Spleen (tissue), 11 donors: Measurements from ENCODE around the gene CTXND1. TPM values are rescaled to one million over a fixed set of nuclear protein-coding genes. Genes with fewer than 3 reads are reported as not detected.

Source experiments
- DNase-seq: peaks from one replicate; pipeline ENCODE4 v3.0.0-alpha.2; 2020
- H3K27ac ChIP-seq, 8 donors: fragments of 200-600 bp; sonication (generic) in 7 of 8; 1 replicate in 4 of 8; 2 replicates in 4 of 8; pipeline versions ENCODE4 v1.5.0 to v1.8.0; 2016 to 2021; ENCODE audit warnings: inconsistent platforms in 4 of 8, mild to moderate bottlenecking in 4 of 8, moderate library complexity in 1 of 8
- H3K27me3 ChIP-seq, 7 donors: fragments of 200-600 bp; sonication (generic) in 6 of 7; replicated peaks in 1 of 7; 1 replicate in 4 of 7; 2 replicates in 3 of 7; pipeline versions ENCODE4 v1.5.0 to v1.8.0; 2016 to 2021; ENCODE audit warnings: inconsistent platforms in 3 of 7, mild to moderate bottlenecking in 1 of 7
- H3K36me3 ChIP-seq, 6 donors: fragments of 200-600 bp; sonication (generic) in 5 of 6; 1 replicate in 4 of 6; 2 replicates in 2 of 6; pipeline versions ENCODE4 v1.5.0 to v1.8.0; 2016 to 2021; ENCODE audit warnings: inconsistent platforms in 2 of 6
- H3K4me1 ChIP-seq, 6 donors: fragments of 200-600 bp; sonication (generic) in 5 of 6; 1 replicate in 3 of 6; 2 replicates in 3 of 6; pipeline versions ENCODE4 v1.5.0 to v1.8.0; 2016 to 2021; ENCODE audit warnings: inconsistent platforms in 3 of 6
- H3K4me3 ChIP-seq, 8 donors: fragments of 200-600 bp; sonication (generic) in 7 of 8; 1 replicate in 4 of 8; 2 replicates in 4 of 8; pipeline versions ENCODE4 v1.5.0 to v1.8.0; 2016 to 2021; ENCODE audit warnings: inconsistent platforms in 4 of 8, mild to moderate bottlenecking in 4 of 8, moderate library complexity in 2 of 8
- H3K9me3 ChIP-seq, 8 donors: fragments of 200-600 bp; sonication (generic) in 7 of 8; 1 replicate in 4 of 8; 2 replicates in 4 of 8; pipeline versions ENCODE4 v1.5.0 to v1.8.0; 2016 to 2021; ENCODE audit warnings: inconsistent platforms in 4 of 8
- POLR2A ChIP-seq, 3 donors: fragments of 450-650 bp; IDR thresholded peaks; one replicate each; pipeline ENCODE4 v1.5.1; 2017; ENCODE audit warnings: antibody characterized with exemption in 3 of 3, mild to moderate bottlenecking in 1 of 3
- POLR2AphosphoS5 ChIP-seq, 3 donors: sonication (generic); formaldehyde crosslinking; IDR thresholded peaks; one replicate each; pipeline ENCODE4 v1.5.1; 2017; ENCODE audit warnings: antibody characterized with exemption in 3 of 3
- WGBS, 5 donors: extraction: QIAGEN DNeasy Blood & Tissue Kit in 3 of 5; methylation state at CpG; one replicate each; pipeline versions ENCODE4 v1.1.5 to v1.1.7; 2013 to 2018; 5-methylcytosine and 5-hydroxymethylcytosine counted together
- intact Hi-C: fragments of 100-400 bp; cut with DNase I; formaldehyde crosslinking; loops from one replicate; pipeline ENCODE4 v1.15.0; 2023; ENCODE audit warnings: low total_unique reads
- polyA plus RNA-seq, 3 donors: library from polyadenylated mRNA; stranded (reverse); fragments of 200-250 nt; gene quantifications; one replicate each; pipeline ENCODE4 v1.2.1, GENCODE V29; 2013
- total RNA-seq, 7 donors: library from RNA; depleted of rRNA in 3 of 7; stranded (reverse); fragments of >200 nt in 3 of 7; fragmentation: NEBNext Ultra II Directional in 4 of 7; extraction: Animal tissue kit (Norgen Biotek cat#: 25700) in 4 of 7; gene quantifications; one replicate each; pipeline versions ENCODE4 v1.1.0 to v1.2.1, GENCODE V29; 2016 to 2021
- TF ChIP-seq, protein P1 (sequence below), 11 experiments: fragments of 200-600 bp in 7 of 11; fragments of 450-650 bp in 4 of 11; sonication (generic) in 4 of 11; IDR thresholded peaks in 8 of 11; conservative IDR thresholded peaks in 3 of 11; 1 replicate in 7 of 11; 2 replicates in 4 of 11; pipeline versions ENCODE4 v1.4.0 to v1.8.0; 2016 to 2021; ENCODE audit warnings: antibody characterized with exemption in 11 of 11, inconsistent platforms in 4 of 11, mild to moderate bottlenecking in 1 of 11
- donor health status: healthy with polysubstance abuse.
- donor health status: DM: no; HTN: no; CAD: no; lungs with moderate emphysema.
- donor health status: DM: no; HTN: no; CAD: no.
- donor health status: Bipolar disorder and iron deficiency.
- donor health status: healthy.
- donor health status: DM: no; HTN: no; CAD: no.
- donor health status: DM: yes; HTN: yes; CAD: no.

CTXND1 gene
- total and polyA plus RNA-seq, 10 donors = 0.20 to 5.2 (median 1.4) TPM

- H3K4me1 ChIP-seq = no peaks in the 10 kb centered on the region
- no peak overlapping the region for H3K27ac ChIP-seq
- no peaks in the 10 kb centered on the region for H3K27me3 ChIP-seq
- intact Hi-C loops = no loop called here
- H3K4me3 ChIP-seq = no peak overlapping the region
- no peak for DNase-seq
- TF ChIP-seq POLR2AphosphoS5 (IDR thresholded peaks at IDR 0.05) (no peak), POLR2A (IDR thresholded peaks at IDR 0.05) (no peak)
- TF ChIP-seq, protein P1, sequence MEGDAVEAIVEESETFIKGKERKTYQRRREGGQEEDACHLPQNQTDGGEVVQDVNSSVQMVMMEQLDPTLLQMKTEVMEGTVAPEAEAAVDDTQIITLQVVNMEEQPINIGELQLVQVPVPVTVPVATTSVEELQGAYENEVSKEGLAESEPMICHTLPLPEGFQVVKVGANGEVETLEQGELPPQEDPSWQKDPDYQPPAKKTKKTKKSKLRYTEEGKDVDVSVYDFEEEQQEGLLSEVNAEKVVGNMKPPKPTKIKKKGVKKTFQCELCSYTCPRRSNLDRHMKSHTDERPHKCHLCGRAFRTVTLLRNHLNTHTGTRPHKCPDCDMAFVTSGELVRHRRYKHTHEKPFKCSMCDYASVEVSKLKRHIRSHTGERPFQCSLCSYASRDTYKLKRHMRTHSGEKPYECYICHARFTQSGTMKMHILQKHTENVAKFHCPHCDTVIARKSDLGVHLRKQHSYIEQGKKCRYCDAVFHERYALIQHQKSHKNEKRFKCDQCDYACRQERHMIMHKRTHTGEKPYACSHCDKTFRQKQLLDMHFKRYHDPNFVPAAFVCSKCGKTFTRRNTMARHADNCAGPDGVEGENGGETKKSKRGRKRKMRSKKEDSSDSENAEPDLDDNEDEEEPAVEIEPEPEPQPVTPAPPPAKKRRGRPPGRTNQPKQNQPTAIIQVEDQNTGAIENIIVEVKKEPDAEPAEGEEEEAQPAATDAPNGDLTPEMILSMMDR (IDR thresholded peaks at IDR 0.05 in 8 of 11, conservative IDR thresholded peaks at IDR 0.05 in 3 of 11) = no peak
- H3K36me3 ChIP-seq = no peaks in the 10 kb centered on the region
- WGBS, 5 donors = 75 to 92% (median 81%) methylated on average over 2 of the region's 2 CpGs
- H3K9me3 ChIP-seq = peaks cover 0 to 7% (median 0%) of the 10 kb centered on the region in 8 donors
Observed at GRCh38 chr15:80214910-80215309, 37.1 kb downstream of the CTXND1 start.

DNA sequence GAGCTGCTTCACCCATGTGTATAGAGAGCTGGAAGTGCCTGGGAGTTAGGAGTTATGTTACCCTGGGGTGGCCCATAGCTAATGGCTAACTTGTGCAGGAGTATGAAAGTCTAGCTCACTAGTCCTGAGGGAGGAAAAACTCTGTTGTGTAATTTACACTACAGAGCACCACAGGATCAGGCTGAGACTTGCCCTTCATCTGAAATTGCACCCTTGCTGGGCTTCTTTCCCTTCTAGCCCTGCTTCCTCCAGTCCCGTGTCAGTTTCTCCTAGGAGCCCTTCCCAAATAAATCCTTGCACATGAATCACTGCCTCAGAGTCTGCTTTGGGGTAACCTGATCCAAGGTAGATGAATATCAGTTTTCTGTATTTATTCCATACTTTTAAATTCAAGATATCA lies 40.0 kb downstream of the CTXND1 start:
- H3K27me3 ChIP-seq = peaks cover 0 to 20% (median 0%) of the 10 kb centered on the region in 7 donors
- no peak overlapping the region for H3K27ac ChIP-seq
- DNase-seq = no peak
- H3K36me3 ChIP-seq = no peaks in the 10 kb centered on the region
- no peaks in the 10 kb centered on the region for H3K4me1 ChIP-seq
- H3K9me3 ChIP-seq = peaks cover 0 to 7% (median 0%) of the 10 kb centered on the region in 8 donors
- WGBS, 5 donors = 52 to 80% (median 70%) methylated on average over 1 of the region's 1 CpG
- TF ChIP-seq, protein P1 (IDR thresholded peaks at IDR 0.05 in 8 of 11, conservative IDR thresholded peaks at IDR 0.05 in 3 of 11) = no peak
- TF ChIP-seq POLR2A (IDR thresholded peaks at IDR 0.05) (no peak), POLR2AphosphoS5 (IDR thresholded peaks at IDR 0.05) (no peak)
- no peak overlapping the region for H3K4me3 ChIP-seq
- intact Hi-C loops = no loop called here

GRCh38 chr15:80210611-80211573 lies 41.1 kb downstream of the CTXND1 start:
- H3K36me3 ChIP-seq = no peaks in the 10 kb centered on the region
- peaks cover 0 to 7% (median 0%) of the 10 kb centered on the region in 8 donors for H3K9me3 ChIP-seq
- WGBS, 5 donors = 56 to 70% (median 66%) methylated on average over 12 of the region's 12 CpGs
- H3K4me1 ChIP-seq = no peaks in the 10 kb centered on the region
- H3K4me3 ChIP-seq = no peak overlapping the region
- peaks cover 0 to 20% (median 0%) of the 10 kb centered on the region in 7 donors for H3K27me3 ChIP-seq
- no peak overlapping the region for H3K27ac ChIP-seq
- intact Hi-C loops = no loop called here
- no peak for DNase-seq
- TF ChIP-seq, protein P1 (IDR thresholded peaks at IDR 0.05 in 8 of 11, conservative IDR thresholded peaks at IDR 0.05 in 3 of 11) = no peak
